GM21619 (cell line): ENCODE measurements around the gene CUL4B.
"Not testable (repeated sequence)": the region's sequence is repeated elsewhere in the genome, so short reads cannot be mapped to it uniquely, and the experiment has no call there.

Experiments
- ATAC-seq: cut with Tn5 transposase; IDR thresholded peaks from one replicate; pipeline ENCODE4 v1.9.1; 2021; ENCODE audit not compliant: unreplicated experiment

The CUL4B gene

DNA sequence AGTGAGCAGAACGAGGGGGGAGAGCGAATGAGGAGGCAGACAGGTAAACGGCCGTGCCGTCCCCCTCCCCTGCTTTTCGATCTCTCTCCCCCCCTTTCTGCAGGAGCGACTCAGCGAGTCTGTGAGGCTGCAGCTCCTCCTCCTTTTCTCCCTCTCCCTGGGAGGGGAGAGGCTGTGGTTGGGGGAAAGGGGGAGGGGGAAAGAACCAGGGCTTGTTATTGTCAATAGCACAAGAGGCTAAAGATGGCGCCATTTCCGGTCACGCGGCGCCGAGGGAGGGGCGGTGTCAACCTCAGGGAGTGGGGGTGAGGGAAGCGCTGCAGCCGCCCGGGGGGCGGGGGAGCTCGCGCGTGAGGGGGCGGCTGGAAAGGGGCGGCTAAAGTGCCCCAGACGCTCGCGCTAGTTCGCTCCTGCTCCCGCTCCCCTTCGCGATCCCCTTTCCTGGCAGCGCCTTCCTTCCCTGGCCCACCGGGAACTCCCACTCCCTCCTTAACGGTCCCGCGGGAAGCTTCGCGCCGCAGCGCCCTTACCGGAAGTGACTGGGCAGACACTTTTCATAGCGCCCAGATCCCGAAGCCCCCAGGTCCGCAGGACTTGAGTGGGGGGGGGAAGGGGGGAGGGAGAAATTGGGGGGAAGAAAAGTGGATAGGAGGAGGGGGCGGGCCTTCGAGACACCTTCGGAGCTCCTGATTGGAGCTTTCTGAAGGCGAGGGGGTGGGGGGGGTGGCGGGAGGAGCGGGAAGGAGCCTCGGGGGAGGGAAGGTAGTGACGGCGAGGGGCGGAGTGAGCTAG lies at the start of gene CUL4B:
CUL4B (minus strand) TSS at position 121 of the 792 bp plus-strand sequence. CDS start 324 bp downstream, outside the sequence.
- ATAC-seq = peak; percentile 83

DNA sequence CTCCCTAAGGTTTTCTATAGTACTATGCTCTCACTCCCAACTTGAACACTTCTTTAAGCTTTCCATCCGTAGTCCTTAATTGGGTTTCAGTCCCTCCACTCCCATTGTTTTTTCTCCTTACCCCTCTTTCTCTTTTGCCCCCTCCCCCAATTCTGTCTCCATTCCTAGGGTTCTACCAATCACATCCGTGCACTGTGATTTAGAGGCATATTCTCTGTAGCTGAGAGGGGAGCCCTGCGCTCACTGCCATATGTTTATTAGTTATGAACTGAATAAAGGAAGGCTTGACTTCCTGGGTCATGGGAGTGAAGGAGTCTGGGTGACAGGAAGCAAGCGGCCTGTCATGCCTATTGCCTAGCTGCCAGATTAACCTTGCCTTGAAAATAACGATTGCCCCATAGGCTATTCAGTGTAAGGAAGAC lies 43.6 kb upstream of the CUL4B start:
- peak; percentile 55 for ATAC-seq

DNA sequence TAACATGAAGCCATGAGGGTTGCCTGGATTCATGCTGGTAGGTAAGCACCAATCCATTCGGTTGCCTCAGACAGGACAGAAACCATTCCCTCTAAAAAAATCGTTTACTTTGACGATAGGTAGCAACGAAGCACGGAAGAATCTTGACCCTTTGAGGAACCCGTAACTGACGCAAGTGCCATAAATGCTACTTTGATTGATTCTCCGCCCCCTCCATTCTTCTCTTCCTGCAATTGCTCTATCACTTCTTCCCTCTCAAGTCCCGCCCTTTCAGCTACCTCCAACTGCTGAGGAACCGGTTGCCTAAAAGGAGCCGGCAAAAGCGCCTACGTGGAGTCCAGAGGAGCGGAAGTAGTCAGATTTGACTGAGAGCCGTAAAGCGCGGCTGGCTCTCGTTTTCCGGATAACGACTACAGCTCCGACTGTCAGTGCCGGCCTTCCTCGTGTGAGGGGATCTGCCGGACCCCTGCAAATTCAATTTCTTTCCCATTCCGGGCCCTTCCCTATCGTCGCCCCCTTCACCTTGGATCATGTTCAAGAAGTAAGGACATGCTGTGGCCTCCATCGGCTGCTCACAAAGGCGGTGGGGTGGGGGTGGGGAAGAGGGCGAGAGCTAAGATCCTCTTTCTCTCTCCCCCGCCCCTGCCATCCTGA lies 43.1 kb upstream of the CUL4B start, which contains the start of gene MCTS1:
MCTS1 (plus strand) TSS at position 395 of the 654 bp plus-strand sequence; CDS start at position 531, 136 bp downstream.
- peak; percentile 92 for ATAC-seq

DNA sequence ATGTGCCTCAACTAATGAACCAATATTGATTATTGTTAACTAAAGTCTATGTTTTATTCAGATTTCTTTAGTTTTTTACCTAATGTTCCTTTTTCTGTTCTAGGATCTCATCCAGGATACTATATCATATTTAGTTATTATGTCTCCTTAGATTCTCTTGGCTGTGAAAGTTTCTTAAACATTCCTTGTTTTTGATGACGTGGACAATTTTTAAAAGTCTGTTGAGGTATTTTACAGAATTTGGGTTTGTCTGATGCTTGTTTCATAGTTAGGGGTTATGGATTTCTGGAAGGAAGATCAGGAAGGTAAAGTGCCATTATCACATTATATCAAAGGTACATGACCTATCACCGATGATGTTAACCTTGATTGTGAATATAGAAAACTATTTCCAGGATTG lies 24.9 kb upstream of the CUL4B start:
- ATAC-seq = no peak

DNA sequence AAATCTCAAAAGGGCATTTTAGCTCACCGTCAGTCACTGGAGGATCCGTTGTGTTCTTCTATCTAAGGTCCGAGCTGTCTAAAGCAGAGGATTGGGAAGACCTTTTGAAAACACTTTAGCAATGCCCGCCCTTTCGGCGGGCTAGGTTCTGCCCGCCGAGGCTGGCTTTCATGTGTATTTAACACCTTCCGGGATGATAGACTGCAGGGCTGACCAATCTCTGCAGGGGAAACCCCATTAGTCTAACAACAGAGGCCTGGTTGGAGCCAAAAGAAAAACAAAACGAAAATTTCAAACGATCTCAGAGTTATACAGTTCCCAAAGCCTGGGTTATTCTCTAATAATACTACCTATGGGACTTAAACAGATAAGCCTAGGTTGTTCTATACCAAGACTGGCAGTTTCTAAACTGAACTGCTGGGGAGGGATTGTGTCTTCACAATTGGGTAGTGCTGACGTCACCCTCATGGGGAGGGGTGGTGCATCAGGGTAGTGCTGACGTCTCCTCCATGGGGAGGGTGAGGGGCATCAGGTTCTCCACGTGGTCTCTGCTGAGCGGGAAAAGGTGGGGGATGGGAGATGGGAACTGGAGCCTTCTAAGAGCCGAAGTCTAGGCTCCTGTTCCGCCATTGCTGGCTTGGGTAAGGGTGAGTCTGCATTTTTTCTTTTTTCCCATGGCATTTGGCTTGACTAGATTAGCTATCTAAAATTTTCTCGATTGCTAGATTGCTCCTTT lies 14.8 kb upstream of the CUL4B start:
- ATAC-seq = no peak

DNA sequence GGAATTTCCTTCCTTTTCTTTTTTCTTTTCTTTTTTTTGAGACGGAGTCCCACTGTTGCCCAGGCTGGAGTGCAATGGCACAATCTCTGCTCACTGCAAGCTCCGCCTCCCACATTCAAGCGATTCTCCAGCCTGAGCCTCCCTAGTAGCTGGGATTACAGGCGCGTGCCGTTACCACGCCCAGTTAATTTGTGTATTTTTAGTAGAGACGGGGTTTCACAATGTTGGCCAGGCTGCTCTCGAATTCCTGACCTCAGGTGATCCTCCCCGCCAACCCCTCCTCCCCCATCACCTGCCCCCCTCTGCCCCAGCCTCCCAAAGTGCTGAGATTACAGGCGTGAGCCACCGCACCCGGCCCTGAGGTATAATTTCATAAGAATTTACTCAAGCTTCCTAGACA lies 13.0 kb upstream of the CUL4B start:
- ATAC-seq = not testable (repeated sequence)

DNA sequence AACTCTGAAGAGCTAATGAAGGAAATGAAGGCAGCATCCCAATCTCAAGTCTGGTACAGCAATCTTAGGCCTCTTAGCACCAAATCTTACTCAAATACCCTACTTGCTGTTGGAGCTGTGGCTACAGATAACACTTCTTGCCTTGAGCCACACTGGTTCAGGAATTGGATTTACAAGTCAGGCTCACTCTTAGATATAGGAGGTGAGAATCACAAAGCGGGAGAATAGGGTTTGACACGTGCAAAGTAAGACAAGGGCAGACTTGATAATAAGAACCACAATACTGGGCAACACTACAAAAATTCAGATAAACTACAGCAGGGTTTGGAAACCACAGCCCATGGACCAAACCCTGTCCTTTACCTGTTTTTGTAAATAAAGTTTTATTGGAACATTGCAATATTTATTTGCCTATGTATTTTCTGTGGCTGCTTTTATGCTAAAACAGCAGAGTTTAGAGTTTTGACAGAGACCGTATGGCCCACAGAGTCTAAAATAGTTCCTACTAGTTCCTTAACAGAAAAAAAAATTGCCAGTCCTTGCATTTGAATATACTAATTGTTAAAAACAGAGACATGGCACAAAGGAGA lies 9.3 kb upstream of the CUL4B start:
- no peak for ATAC-seq

DNA sequence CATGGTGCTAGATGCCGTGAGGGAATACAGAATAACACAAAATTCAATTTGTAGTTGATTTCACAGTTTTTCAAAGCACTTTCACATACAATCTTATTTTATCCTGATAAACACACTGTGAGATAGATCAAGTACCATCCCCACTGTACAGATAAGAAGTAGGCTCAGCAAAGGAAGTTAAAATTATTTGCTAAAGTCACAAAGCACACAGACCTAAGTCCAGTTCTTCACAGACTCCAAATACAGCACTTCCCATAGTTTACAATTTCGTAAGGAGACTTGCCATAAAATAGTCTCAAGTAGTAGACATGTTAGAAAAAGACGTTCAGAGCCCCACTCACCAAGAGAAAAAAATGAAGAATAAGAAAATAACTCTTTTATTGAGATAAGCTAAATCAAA lies 7.8 kb upstream of the CUL4B start:
- ATAC-seq = no peak

DNA sequence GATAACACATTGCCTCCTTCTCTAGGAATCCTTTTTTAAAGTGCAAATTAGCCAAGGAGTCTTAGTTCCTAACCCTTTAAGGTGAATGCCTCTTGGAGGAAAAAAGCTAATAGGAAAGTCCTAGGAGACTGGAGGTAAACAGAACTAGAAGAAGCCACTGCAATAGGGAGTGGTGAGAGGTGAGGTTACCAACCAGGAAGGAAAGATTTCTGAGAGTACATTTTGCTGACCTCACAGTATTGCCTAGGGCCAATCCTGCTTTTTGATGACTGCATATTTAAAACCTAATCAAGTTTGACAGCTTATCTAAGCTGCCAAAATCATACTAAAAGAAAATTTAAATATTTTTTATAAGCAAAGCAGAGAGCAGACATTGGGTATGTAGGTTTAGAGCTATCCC lies 7.3 kb upstream of the CUL4B start:
- ATAC-seq = no peak

DNA sequence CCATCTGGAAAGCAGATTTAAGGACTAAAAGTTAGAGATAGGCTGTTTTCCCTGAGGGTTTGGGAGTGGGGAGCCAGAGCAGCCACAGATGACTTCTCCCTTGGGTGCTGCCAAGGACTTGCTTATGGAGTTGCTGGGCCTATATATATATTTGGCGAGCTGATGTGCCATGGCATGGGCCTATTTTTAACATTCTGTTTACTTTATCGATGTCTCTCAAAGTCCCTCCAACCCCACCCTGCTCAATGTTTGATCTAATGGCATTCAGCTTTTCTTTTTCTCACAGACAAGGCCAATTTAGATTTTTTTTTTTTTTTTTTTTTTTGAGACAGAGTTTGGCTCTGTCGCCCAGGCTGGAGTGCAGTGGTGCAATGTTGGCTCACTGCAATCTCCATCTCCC lies 6.1 kb upstream of the CUL4B start:
- no peak for ATAC-seq

DNA sequence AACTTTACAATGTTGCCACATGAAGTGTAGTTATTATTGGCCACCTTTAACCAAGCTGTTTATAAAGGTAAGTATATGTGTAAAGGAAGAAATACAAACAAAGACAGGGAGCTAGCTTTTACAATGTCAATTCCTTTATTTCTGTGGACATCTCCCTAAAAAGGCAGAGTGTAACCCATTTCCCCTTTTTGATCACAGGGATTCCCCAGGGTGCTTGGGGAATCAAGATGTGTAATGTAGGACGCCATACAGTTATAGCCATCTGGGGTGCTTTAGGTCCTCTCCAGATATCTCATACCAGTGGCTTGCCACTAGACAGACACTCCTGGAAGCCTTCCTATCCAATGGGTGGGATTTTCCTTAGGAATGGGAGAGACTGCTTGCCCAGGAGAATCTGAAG lies 4.2 kb upstream of the CUL4B start:
- ATAC-seq = no peak

DNA sequence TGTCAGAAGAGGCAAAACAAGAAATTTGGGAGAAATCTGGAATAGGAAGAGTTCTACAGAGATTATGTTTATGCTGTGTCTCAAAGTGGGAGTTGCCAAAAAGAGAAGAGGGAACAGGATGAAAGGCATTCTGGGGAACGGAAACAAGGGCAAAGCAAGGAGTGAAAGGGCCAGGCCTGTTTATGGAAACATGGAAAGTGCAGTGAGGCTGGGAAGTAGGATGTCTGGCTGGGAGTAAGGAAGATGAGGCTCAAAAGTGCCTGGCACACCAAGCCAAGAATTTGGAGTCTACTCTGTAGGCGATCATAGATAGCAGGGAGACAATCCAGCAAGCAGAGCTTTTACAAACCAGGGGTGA lies 1.8 kb upstream of the CUL4B start:
- ATAC-seq = no peak

DNA sequence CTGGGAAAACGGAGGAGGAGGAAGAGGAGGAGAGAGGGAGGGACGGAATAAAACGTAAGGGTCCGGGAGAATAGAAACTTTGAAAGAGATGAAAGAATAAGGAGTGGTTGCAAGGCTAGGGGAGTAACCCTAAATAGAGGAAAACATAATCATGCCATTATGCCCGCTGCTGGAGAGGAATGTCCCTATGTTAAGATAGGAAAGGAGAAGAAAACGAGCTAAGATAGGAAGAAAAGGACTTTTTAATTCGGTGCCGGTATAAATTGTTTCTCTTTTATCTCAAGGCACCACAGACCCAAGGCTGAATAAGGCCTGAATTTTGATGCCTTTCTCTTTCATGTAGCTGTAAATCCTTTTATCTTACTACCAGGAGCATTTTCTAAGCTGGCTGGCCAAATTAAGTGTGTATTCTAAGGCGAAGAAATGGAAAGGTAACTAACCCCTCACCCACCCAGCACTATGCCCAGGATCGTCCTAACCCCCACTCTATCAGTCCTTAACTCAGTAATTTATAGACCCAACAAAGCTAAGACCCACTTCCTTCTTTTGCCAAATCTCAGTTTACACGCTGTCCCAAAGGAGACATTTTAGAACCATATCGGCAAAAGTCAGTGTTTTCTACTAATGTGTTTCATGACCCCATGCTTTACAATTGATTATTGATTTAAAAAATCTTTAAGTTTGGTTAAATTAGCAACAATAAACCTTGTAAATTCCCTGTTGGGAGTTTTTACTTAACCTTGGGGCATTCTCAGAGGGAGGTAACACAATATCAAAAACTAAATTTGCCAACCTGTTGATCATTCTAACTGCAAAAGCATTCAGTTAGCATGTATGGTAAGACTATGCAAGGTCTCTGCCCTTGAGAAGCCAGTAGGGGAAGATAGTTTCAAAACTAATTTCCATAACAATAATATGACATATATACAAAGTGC lies 1.1 kb upstream of the CUL4B start:
- no peak for ATAC-seq

DNA sequence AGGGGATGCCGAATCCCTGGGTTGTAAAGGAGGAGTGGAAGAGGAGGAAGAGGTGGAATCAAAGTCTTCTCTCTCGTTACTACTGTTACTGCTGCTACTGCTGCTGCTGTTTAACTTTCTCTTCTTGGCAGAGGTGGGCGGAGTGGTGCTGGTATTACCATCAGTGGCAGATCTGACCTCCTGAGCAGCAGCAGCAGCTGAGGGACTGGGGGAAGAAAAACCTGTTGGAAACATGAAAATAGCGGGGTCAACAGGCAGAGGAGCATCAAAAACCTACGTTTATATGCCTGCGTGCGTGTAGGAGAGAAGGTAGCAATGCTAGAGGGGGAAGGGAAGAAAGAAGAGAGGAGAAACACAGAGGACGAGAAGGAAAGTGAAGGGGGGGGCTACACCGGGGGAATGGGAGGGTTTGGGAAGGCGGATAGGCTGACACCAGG lies 339 bp downstream of the CUL4B start:
- peak; percentile 36 for ATAC-seq

DNA sequence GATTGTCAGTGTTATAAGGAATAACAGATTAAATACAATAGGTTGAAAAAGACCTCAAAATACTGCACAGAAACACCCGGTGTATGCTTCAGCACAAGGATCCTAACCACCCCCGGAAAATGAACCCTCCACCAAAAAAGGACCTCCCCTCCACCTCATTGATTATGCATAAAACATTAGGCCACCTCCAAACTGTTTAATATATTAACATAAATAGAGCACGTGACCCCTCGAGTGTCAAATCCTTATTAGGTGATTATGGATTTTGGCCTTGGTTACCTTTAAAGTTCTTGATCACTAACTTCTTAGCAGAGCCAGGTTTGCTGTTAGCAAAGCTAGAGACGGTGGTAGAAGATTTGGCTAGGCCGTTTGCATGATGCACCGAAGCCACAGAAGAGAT lies 958 bp downstream of the CUL4B start:
- ATAC-seq = no peak

DNA sequence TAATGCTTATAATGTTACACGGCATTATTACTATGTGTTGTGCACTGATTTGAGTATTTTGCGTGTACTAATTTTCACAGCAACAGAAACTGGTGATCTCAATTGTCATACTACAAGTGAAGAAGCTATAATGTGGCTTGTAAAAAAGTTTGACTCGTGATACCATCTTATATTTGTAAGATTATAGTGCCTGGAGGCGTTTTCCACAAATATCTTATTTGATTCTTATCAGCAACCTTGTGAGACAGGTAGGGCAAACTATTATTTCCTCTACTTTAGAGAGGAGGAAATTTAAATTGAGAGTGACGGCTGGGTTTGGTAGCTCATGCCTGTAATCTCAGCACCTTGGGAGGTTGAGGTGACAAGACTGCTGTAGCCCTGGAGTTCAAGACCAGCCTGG lies 4.5 kb downstream of the CUL4B start:
- ATAC-seq = no peak

DNA sequence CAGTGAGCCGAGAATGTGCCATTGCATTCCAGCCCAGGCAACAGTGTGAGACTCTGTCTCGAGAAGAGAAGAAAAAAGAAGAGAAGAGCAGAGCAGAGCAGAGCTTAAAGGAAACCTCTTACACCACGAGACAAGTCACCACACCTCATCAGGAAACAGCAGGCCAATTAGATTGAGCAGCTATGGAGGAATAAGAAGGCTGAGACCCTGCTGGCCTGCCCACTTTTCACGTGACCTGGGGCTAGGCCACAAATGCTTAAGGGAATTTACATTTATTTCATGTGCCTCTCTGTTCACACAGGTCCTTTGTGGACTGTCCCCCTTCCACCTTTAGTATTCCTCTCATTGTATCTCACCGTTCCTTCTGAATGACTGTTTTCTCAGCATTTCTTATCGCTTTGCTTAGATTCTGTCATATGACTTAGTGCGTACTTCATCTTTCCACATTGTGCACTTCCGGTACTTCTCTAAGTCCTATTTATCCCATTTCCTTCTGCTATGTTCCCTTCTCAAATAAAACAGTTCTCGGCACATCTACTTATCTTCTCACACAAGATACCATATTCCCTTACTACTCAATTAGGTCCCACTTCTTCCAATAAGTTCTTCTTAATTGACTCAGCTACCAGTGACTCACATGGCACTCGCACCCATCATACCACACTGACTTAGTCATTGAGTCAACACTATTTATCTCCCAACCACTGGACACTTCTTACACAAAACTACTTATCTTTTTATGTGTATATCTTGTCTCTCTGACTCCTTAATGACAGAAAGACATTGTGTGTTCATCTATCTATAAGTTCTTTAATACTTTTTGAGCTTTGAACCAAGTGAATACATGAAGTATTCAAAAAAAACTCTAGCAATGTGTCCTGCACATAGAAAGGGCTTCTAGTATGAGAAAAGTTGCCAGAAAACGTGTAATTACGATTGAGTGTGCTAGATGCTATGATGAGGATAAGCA lies 11.0 kb downstream of the CUL4B start:
- ATAC-seq = no peak

DNA sequence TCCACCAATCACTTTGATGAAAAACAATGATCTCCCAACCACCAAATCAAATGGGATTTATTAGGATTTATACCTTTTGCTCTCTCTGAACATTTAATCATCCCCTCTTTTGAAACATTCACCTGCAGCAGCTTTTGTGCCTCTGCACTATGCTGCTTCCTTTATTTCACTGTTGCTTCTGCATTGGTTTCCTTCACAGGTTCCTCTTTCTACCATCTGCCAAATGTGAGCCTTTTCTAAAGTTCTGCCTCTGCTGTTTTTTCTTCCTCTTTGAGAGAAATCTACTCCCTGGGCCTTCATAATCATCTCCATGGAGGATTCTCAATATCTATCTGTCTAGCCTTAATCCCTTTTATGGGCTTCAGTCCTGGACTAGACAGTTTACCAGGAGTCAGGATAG lies 24.7 kb downstream of the CUL4B start:
- no peak for ATAC-seq
